HG02884 (cell line): ENCODE results near the gene PPIF.

Experiments
- ATAC-seq: cut with Tn5 transposase; IDR thresholded peaks from one replicate; pipeline ENCODE4 v1.9.1; 2021; ENCODE audit warnings: mild to moderate bottlenecking, moderate library complexity; ENCODE audit not compliant: unreplicated experiment

Gene PPIF

DNA sequence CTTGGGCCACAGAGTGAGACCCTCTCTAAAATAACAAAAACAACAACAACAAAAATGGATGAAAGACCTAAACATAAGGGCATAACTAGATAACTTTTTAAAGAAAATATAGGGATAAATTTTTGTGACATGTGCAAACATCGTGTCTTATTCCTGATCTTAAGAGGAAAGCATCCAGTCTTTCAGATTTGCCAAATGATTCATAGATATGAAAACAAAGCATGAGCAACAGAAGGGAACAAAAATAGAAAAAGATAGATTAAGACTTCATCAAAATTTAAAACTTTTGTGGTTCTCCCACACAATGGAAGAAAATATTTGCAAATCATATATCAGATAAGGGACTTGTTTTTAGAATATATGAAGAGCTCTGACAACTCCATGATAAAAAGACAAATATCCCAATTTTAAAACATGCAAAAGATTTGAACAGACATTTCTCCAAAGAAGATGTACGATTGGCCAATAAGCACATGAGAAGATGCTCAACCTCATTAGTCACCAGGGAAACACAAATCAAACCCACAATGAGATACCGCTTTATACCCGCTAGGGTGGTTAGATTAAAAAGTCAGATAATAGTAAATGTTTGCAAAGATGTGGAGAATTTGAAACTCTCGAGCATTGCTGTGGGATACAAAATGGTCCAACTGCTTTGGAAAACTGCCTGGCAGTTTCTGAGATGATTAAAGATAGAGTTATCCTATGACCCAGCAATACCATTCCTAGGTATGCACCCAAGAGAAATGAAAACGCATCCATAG, 20.3 kb downstream of the PPIF start:
- no peak for ATAC-seq

DNA sequence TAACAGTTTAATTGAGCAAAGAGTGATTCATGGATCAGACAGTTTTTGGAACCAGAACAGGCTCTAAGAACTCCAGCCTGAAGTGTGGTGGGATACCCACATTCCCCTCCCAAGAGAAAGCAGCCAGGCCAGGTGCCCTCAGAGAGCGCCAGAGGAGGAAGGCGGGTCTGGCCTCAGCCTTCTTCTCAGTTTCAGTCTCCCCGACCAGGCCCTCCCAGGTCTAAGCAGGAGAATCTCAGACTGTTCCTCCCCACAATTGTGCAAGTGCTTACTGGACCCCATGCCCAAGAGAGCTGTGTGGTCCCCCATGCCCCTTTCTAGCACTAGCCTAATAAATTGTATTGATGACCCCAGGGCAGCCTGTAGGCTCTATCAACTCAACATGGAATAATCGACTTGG, 25.6 kb downstream of the PPIF start:
- ATAC-seq, result no peak

GRCh38 chr10:79374312-79375191, 27.3 kb downstream of the PPIF start:
- peak; percentile 63 for ATAC-seq

- no peak for ATAC-seq
These were observed 28.2 kb downstream of the PPIF start for GRCh38 chr10:79375321-79376077.

GRCh38 chr10:79376078-79376628, 28.9 kb downstream of the PPIF start:
- ATAC-seq, result no peak

- no peak for ATAC-seq
These were observed 29.7 kb downstream of the PPIF start for GRCh38 chr10:79376751-79377556.

DNA sequence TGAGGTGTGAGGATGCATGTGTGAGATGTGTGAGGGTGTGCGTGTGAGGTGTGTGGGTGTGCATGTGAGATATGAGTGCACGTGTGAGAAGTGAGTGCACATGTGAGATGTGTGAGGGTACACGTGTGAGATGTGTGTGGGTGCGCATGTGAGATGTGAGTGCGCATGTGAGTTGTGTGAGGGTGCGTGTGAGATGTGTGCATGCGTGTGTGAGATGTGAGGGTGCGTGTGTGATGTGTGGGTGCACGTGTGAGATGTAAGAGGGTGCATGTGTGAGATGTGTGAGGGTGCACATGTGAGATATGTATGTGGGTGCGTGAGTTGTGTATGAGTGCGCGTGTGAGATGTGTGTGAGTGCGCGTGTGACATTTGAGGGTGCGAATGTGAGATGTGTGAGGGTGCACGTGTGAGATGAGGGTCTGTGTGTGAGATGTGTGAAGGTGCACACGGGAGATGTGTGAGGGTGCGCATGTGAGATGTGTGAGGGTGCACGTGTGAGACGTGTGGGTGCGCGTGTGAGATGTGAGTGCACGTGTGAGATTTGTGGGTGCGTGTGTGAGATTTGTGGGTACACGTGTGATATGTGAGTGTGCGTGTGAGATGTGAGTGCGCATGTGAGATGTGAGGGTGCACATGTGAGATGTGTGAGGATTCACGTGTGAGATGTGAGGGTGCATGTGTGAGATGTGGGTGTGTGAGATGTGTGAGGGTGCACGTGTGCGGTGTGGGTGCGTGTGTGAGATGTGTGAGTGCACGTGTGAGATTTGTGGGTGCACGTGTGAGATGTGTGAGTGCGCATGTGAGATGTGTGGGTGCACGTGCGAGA, 30.5 kb downstream of the PPIF start:
- no peak for ATAC-seq

GRCh38 chr10:79378383-79378646, 31.0 kb downstream of the PPIF start:
- no peak for ATAC-seq

- ATAC-seq, result no peak
These were observed 31.6 kb downstream of the PPIF start for GRCh38 chr10:79378647-79379511.

- ATAC-seq, result no peak
These were observed 32.3 kb downstream of the PPIF start for GRCh38 chr10:79379512-79380124.

DNA sequence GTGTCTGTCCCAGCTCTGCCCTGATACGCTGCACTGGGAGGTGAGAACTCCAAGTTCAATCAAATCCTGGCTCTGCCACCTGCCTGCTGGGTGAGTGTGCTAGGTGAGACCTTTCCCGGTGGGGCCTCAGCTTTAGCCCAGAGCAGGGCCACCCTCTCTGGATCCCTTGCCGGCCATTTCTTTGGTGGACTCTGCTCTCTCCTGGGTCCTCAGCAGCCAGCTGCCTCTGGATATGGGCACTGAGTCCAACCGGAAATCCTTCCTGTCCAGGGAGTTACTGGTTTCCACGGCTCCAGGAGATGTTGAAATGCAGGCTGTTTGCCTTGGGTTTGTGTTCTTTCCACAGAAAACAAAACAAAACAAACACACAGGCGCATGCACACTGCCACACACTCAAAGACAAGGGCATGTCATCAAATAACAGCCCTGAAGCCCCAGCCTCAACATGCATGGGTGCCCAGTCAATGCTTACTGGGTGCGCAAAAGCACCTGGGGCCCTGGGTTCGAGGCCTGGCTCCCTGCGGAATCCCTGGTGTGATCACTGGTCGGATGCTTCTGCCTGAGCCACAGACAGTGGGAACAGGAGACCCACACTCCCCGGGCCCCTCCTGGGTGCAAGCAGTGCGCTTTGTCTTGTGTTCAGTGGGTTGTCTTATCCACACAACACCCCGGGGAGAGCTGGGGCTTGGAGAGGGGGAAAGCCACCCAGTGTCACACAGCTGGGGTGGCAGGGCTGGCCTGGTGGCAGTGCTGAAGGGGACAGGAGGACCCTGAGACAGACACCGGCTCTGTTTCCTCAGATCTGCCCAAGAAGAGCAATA, 33.1 kb downstream of the PPIF start:
- no peak for ATAC-seq

GRCh38 chr10:79380946-79381721, 33.9 kb downstream of the PPIF start:
- ATAC-seq, result no peak

DNA sequence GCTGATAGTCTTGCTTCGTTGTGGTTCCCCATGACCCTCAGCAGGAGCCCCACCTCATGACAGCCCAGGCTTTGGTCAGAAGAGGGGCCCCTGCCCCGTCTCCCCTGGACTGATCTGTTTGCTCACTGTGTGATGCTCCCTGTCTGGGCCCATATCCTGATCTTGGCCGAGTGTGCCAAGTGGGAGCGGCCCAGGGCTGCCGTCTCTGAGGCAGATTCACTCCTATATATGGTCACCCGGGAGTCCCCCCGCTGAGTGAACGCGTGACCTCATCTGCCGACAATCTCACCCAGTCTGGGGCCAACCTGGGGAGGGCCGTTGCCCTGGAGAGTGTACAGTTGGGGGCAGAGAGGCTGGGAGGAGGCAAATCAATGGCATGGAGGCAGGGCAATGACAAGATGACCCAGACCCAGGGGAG, 34.5 kb downstream of the PPIF start:
- ATAC-seq, result no peak

- no peak for ATAC-seq
These were observed 35.2 kb downstream of the PPIF start for GRCh38 chr10:79382491-79382941.

GRCh38 chr10:79383974-79384606, 36.8 kb downstream of the PPIF start:
- no peak for ATAC-seq

DNA sequence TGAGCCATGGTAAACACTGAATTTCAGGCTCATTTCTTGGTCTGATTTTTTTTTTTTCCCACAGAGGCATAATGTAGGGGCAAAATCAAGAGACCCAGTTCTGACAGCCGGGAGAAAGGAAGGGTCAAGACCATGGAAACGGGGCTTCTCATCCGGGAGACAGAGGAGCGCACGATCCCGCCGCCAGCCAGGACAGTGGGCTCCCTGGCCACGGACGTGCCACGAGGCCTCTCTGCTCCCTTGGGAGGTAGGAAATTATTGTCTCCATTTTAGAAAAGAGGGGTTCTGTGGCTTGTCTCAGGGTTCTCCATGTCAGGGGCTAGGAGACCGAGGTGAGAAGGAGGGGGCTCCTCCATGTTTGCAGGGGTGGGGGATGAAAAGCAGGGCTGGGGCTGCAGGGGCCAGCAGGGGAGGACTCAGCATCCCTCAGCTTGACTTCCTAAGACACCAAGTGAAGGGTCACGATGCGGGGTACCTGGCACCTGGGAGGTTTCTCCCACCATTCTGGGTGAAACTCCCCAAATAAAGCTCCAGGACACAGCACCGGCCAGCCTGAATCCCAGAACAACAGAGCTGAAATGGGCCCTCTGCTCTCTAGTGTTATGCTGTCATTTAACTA, 37.6 kb downstream of the PPIF start:
- no peak for ATAC-seq
